ENCODE measurements around the gene CAMP.

- no peak for TF ChIP-seq EZH2 (IDR thresholded peaks at IDR 0.05; ENCODE audit: low read length, unreplicated experiment)
- TF ChIP-seq EZH2phosphoT487 (IDR thresholded peaks at IDR 0.05; ENCODE audit: borderline replicate concordance, low read length): no peak
These were observed 20.6 kb downstream of the CAMP start for GRCh38 chr3:48243886-48244285.

All from PC-3 (cell line).